MM.1S (cell line): ENCODE results near the gene FARP1.
A peak's percentile ranks its signal among the peaks of the same experiment; 100 is the strongest.

Experiments
- DNase-seq: peaks from one replicate; pipeline ENCODE4 v3.0.0-alpha.2; 2015
- H2AFZ ChIP-seq: fragments of 300-600 bp; sonication (generic); 2 replicates; pipeline ENCODE4 v1.6.0; 2016; ENCODE audit warnings: antibody characterized with exemption, low read length
- H3F3A ChIP-seq: fragments of 300-600 bp; sonication (generic); 2 replicates; pipeline ENCODE4 v1.6.1; 2016; ENCODE audit warnings: mild to moderate bottlenecking, antibody characterized with exemption, low read length, moderate library complexity, mixed read lengths; ENCODE audit not compliant: insufficient read depth
- H3K27ac ChIP-seq: fragments of 300-600 bp; sonication (generic); 2 replicates; pipeline ENCODE4 v1.5.1; 2016; ENCODE audit warnings: mild to moderate bottlenecking, low read length
- H3K27me3 ChIP-seq: fragments of 300-600 bp; sonication (generic); replicated peaks from 2 replicates; pipeline ENCODE4 v1.6.0; 2016; ENCODE audit warnings: low read length; ENCODE audit not compliant: insufficient read depth
- H3K36me3 ChIP-seq: fragments of 300-600 bp; sonication (generic); replicated peaks from 2 replicates; pipeline ENCODE4 v1.6.1; 2016; ENCODE audit warnings: mild to moderate bottlenecking, low read length, mixed read lengths; ENCODE audit not compliant: insufficient read depth
- H3K4me1 ChIP-seq: fragments of 300-600 bp; sonication (generic); 2 replicates; pipeline ENCODE4 v1.6.1; 2016; ENCODE audit warnings: low read length, mixed read lengths
- H3K4me2 ChIP-seq: fragments of 300-600 bp; sonication (generic); 2 replicates; pipeline ENCODE4 v1.6.0; 2016; ENCODE audit warnings: low read depth, low read length
- H3K4me3 ChIP-seq: fragments of 300-600 bp; sonication (generic); 2 replicates; pipeline ENCODE4 v1.5.1; 2016; ENCODE audit warnings: low read length, mixed read lengths
- H3K79me2 ChIP-seq: fragments of 300-600 bp; sonication (generic); 2 replicates; pipeline ENCODE4 v1.6.1; 2016; ENCODE audit warnings: mixed run types, low read length, mixed read lengths
- H3K9ac ChIP-seq: fragments of 300-600 bp; sonication (generic); 2 replicates; pipeline ENCODE4 v1.6.1; 2016; ENCODE audit warnings: low read length, mixed read lengths
- H3K9me2 ChIP-seq: fragments of 300-600 bp; sonication (generic); replicated peaks from 2 replicates; pipeline ENCODE4 v1.6.1; 2016; ENCODE audit warnings: mild to moderate bottlenecking, low read length, mixed read lengths; ENCODE audit not compliant: insufficient read depth
- H3K9me3 ChIP-seq: fragments of 300-600 bp; sonication (generic); replicated peaks from 2 replicates; pipeline ENCODE4 v1.6.1; 2016; ENCODE audit warnings: mild to moderate bottlenecking, low read length, mixed read lengths; ENCODE audit not compliant: insufficient read depth
- H4K20me1 ChIP-seq: fragments of 300-600 bp; sonication (generic); 2 replicates; pipeline ENCODE4 v1.6.1; 2016; ENCODE audit warnings: mild to moderate bottlenecking, low read length, moderate library complexity, mixed read lengths; ENCODE audit not compliant: insufficient read depth
- EZH2 ChIP-seq: fragments of 300-600 bp; sonication (generic); optimal IDR thresholded peaks from 2 replicates; pipeline ENCODE3; 2017; ENCODE audit warnings: low read depth, mild to moderate bottlenecking, antibody characterized with exemption, low read length, mixed read lengths
- EZH2phosphoT487 ChIP-seq: fragments of 300-600 bp; sonication (generic); IDR thresholded peaks from 2 replicates; pipeline ENCODE4 v1.6.1; 2018; ENCODE audit warnings: antibody characterized with exemption, low read length
- TF ChIP-seq, protein P1 (sequence below): fragments of 300-600 bp; sonication (generic); IDR thresholded peaks from 2 replicates; pipeline ENCODE4 v1.5.1; 2016; ENCODE audit warnings: antibody characterized with exemption, low read length, mixed read lengths

The FARP1 gene

GRCh38 chr13:98144027-98144741, 1.3 kb downstream of the FARP1 start:
- H3K4me2 ChIP-seq: peak overlapping the region; percentile 85
- no peaks in the 10 kb centered on the region for H3K9me3 ChIP-seq
- H3K27me3 ChIP-seq: 0 out of 2 replicates have a peak, but pooled peaks cover 4% of the 10 kb centered on the region
- H4K20me1 ChIP-seq: no peaks in the 10 kb centered on the region
- H3F3A ChIP-seq: no peaks in the 10 kb centered on the region
- no peaks in the 10 kb centered on the region; the same call in 1 of the 2 replicates for H3K4me1 ChIP-seq
- no peak overlapping the region for H3K27ac ChIP-seq
- H3K4me3 ChIP-seq: peak overlapping the region; percentile 57
- H2AFZ ChIP-seq: peak overlapping the region; percentile 45
- H3K9me2 ChIP-seq: no peaks in the 10 kb centered on the region
- peaks cover 14% of the 10 kb centered on the region for H3K79me2 ChIP-seq
- no peak overlapping the region; the same call in 1 of the 2 replicates for H3K9ac ChIP-seq
- H3K36me3 ChIP-seq: no peaks in the 10 kb centered on the region
- TF ChIP-seq EZH2phosphoT487 (no peak), EZH2 (no peak)
- TF ChIP-seq, protein P1, sequence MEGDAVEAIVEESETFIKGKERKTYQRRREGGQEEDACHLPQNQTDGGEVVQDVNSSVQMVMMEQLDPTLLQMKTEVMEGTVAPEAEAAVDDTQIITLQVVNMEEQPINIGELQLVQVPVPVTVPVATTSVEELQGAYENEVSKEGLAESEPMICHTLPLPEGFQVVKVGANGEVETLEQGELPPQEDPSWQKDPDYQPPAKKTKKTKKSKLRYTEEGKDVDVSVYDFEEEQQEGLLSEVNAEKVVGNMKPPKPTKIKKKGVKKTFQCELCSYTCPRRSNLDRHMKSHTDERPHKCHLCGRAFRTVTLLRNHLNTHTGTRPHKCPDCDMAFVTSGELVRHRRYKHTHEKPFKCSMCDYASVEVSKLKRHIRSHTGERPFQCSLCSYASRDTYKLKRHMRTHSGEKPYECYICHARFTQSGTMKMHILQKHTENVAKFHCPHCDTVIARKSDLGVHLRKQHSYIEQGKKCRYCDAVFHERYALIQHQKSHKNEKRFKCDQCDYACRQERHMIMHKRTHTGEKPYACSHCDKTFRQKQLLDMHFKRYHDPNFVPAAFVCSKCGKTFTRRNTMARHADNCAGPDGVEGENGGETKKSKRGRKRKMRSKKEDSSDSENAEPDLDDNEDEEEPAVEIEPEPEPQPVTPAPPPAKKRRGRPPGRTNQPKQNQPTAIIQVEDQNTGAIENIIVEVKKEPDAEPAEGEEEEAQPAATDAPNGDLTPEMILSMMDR: no peak
- DNase-seq: no peak

DNA sequence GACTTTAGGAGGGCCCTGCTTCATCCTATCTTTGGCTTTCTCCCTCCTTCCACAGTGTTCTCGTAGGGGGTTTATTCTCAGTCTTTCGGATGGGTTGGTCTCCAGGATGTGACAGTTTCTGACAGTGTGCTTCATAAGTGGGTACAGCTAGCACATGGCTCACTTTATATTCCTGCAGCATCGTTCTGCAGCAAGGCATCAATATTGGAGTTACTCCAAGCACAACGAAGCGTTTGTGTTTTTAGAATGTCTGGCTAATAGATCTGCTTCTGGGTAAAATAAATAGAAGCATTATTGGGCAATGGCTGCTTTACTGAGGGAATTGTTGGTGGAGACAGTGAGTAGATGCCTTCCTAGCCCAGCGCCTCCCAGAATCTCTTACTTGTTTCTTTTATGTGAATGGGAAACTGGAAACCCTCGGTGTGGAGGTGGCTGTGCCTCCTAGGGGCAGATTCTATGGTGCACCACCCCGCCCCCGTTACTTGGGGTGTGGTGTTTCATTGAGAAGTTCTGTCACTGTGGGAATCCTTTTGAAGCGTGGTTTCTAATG, 2.0 kb downstream of the FARP1 start:
- Histone ChIP-seq H4K20me1 (no peaks in the 10 kb centered on the region), H2AFZ (no peak overlapping the region), H3K27ac (no peak overlapping the region), H3K4me1 (no peaks in the 10 kb centered on the region; the same call in 1 of the 2 replicates), H3K9ac (no peak overlapping the region), H3K9me3 (no peaks in the 10 kb centered on the region), H3K27me3 (0 out of 2 replicates have a peak, but pooled peaks cover 4% of the 10 kb centered on the region), H3K4me3 (no peak overlapping the region), H3K79me2 (peaks cover 14% of the 10 kb centered on the region), H3K36me3 (no peaks in the 10 kb centered on the region), H3F3A (no peaks in the 10 kb centered on the region), H3K4me2 (no peak overlapping the region), H3K9me2 (no peaks in the 10 kb centered on the region)
- no peak for DNase-seq
- TF ChIP-seq, protein P1: no peak
- TF ChIP-seq EZH2: no peak
- TF ChIP-seq EZH2phosphoT487: no peak

- DNase-seq: no peak
- Histone ChIP-seq H3K79me2 (peaks cover 14% of the 10 kb centered on the region), H3K4me3 (no peak overlapping the region), H3K4me2 (no peak overlapping the region), H3K9me2 (no peaks in the 10 kb centered on the region), H4K20me1 (no peaks in the 10 kb centered on the region), H3K27me3 (no peaks in the 10 kb centered on the region), H3F3A (no peaks in the 10 kb centered on the region), H3K27ac (no peak overlapping the region), H3K4me1 (no peaks in the 10 kb centered on the region; the same call in 1 of the 2 replicates), H3K36me3 (no peaks in the 10 kb centered on the region), H3K9me3 (no peaks in the 10 kb centered on the region), H3K9ac (no peak overlapping the region), H2AFZ (no peak overlapping the region)
- TF ChIP-seq, protein P1: no peak
- TF ChIP-seq EZH2phosphoT487: no peak
- no peak for TF ChIP-seq EZH2
Measured at GRCh38 chr13:98147521-98147920, 4.6 kb downstream of the FARP1 start.
